H9 (cell line): ENCODE data around the gene SYT11. TPM values are rescaled to one million over a fixed set of nuclear protein-coding genes. Genes with fewer than 3 reads are reported as not detected.

ENCODE experiments used
- DNase-seq: peaks from one replicate; pipeline ENCODE4 v3.0.0-alpha.2; 2017
- H2AFZ ChIP-seq: one replicate; pipeline ENCODE4 v1.6.1; 2013; ENCODE audit warnings: mild to moderate bottlenecking, low read length, control low read depth, moderate library complexity
- H2AK5ac ChIP-seq: 2 replicates; pipeline ENCODE4 v1.6.1; 2013; ENCODE audit warnings: low read length, control low read depth, mixed read lengths; ENCODE audit not compliant: insufficient read length
- H2BK120ac ChIP-seq: one replicate; pipeline ENCODE4 v1.6.1; 2013; ENCODE audit warnings: low read depth, mild to moderate bottlenecking, low read length, control low read depth, inconsistent platforms; ENCODE audit not compliant: poor library complexity, severe bottlenecking
- H2BK12ac ChIP-seq: 2 replicates; pipeline ENCODE4 v1.6.1; 2013; ENCODE audit warnings: low read length, control low read depth, mixed read lengths, low read depth; ENCODE audit not compliant: insufficient read length
- H2BK15ac ChIP-seq: 2 replicates; pipeline ENCODE4 v1.6.1; 2013; ENCODE audit warnings: low read depth, low read length, control low read depth
- H2BK20ac ChIP-seq: one replicate; pipeline ENCODE4 v1.6.1; 2013; ENCODE audit warnings: low read depth, mild to moderate bottlenecking, low read length, control low read depth, inconsistent platforms; ENCODE audit not compliant: poor library complexity, severe bottlenecking
- H2BK5ac ChIP-seq: 2 replicates; pipeline ENCODE4 v1.6.1; 2013; ENCODE audit warnings: low read length, control low read depth, mixed read lengths; ENCODE audit not compliant: insufficient read length
- H3K14ac ChIP-seq: 2 replicates; pipeline ENCODE4 v1.6.1; 2013; ENCODE audit warnings: low read length, control low read depth; ENCODE audit not compliant: insufficient read depth
- H3K18ac ChIP-seq: 2 replicates; pipeline ENCODE4 v1.6.1; 2013; ENCODE audit warnings: low read depth, mild to moderate bottlenecking, mixed read lengths, low read length, control low read depth; ENCODE audit not compliant: insufficient read length
- H3K23ac ChIP-seq: 2 replicates; pipeline ENCODE4 v1.6.1; 2013; ENCODE audit warnings: low read length, control low read depth, mixed read lengths, low read depth; ENCODE audit not compliant: insufficient read length
- H3K23me2 ChIP-seq: 2 replicates; pipeline ENCODE4 v1.6.1; 2013; ENCODE audit warnings: low read depth, mild to moderate bottlenecking, mixed read lengths, low read length, control low read depth; ENCODE audit not compliant: insufficient read length, poor library complexity, severe bottlenecking
- H3K27ac ChIP-seq: 2 replicates; pipeline ENCODE4 v1.5.1; 2013; ENCODE audit warnings: low read length, control low read depth, mixed read lengths, low read depth; ENCODE audit not compliant: insufficient read length
- H3K27me3 ChIP-seq: 2 replicates; pipeline ENCODE4 v1.6.1; 2013; ENCODE audit warnings: low read length, control low read depth, inconsistent platforms; ENCODE audit not compliant: insufficient read depth
- H3K4ac ChIP-seq: 2 replicates; pipeline ENCODE4 v1.6.1; 2013; ENCODE audit warnings: low read depth, mild to moderate bottlenecking, control low read depth, inconsistent platforms, low read length, moderate library complexity
- H3K4me1 ChIP-seq: 2 replicates; pipeline ENCODE4 v1.6.1; 2013; ENCODE audit warnings: low read length, control low read depth, inconsistent platforms; ENCODE audit not compliant: insufficient read depth
- H3K4me2 ChIP-seq: 2 replicates; pipeline ENCODE4 v1.6.1; 2013; ENCODE audit warnings: low read length, control low read depth, mixed read lengths; ENCODE audit not compliant: insufficient read length, insufficient read depth
- H3K56ac ChIP-seq: 2 replicates; pipeline ENCODE4 v1.6.1; 2013; ENCODE audit warnings: low read depth, mild to moderate bottlenecking, mixed read lengths, low read length, control low read depth; ENCODE audit not compliant: insufficient read length
- H3K79me1 ChIP-seq: 2 replicates; pipeline ENCODE4 v1.6.1; 2013; ENCODE audit warnings: low read depth, mild to moderate bottlenecking, moderate library complexity, low read length, control low read depth, inconsistent platforms; ENCODE audit not compliant: insufficient read depth, poor library complexity, severe bottlenecking
- H3K79me2 ChIP-seq: 2 replicates; pipeline ENCODE4 v1.6.1; 2013; ENCODE audit warnings: low read length, control low read depth, inconsistent platforms; ENCODE audit not compliant: insufficient read depth
- H3K9ac ChIP-seq: 2 replicates; pipeline ENCODE4 v1.6.1; 2013; ENCODE audit warnings: low read length, control low read depth, mixed read lengths; ENCODE audit not compliant: insufficient read length; ENCODE audit errors: extremely low read depth
- H3K9me3 ChIP-seq: one replicate; pipeline ENCODE4 v1.6.1; 2013; ENCODE audit warnings: low read depth, low read length, inconsistent platforms; ENCODE audit not compliant: control insufficient read depth
- H3T11ph ChIP-seq: one replicate; pipeline ENCODE4 v1.6.1; 2013; ENCODE audit warnings: mild to moderate bottlenecking, low read length, control low read depth, inconsistent platforms
- H4K20me1 ChIP-seq: one replicate; pipeline ENCODE4 v1.6.1; 2013; ENCODE audit not compliant: control insufficient read depth, insufficient read length, insufficient read depth
- H4K5ac ChIP-seq: 2 replicates; pipeline ENCODE4 v1.6.1; 2013; ENCODE audit warnings: low read depth, mild to moderate bottlenecking, mixed read lengths, low read length, control low read depth; ENCODE audit not compliant: insufficient read length
- H4K8ac ChIP-seq: replicated peaks from 2 replicates; pipeline ENCODE4 v1.6.1; 2013; ENCODE audit warnings: low read length, control low read depth, mixed read lengths, low read depth; ENCODE audit not compliant: insufficient read length
- H4K91ac ChIP-seq: 2 replicates; pipeline ENCODE4 v1.6.1; 2013; ENCODE audit warnings: low read depth, mild to moderate bottlenecking, moderate library complexity, mixed read lengths, low read length, control low read depth; ENCODE audit not compliant: insufficient read length
- H3K27ac Mint-ChIP-seq, 3 experiments: 2 replicates in 2 of 3; 3 replicates in 1 of 3; pipeline ENCODE4 v1.8.0; 2020 to 2021; ENCODE audit warnings: mixed read lengths in 3 of 3, mild to moderate bottlenecking in 1 of 3, moderate library complexity in 1 of 3
- H3K27me3 Mint-ChIP-seq: 2 replicates; pipeline ENCODE4 v1.8.0; 2021; ENCODE audit warnings: low read depth, mild to moderate bottlenecking, moderate library complexity, mixed read lengths
- H3K36me3 Mint-ChIP-seq, 3 experiments: 2 replicates in 2 of 3; 3 replicates in 1 of 3; pipeline ENCODE4 v1.8.0; 2020 to 2021; ENCODE audit warnings: low read depth in 3 of 3, mixed read lengths in 3 of 3; ENCODE audit not compliant: insufficient read depth in 1 of 3
- H3K4me1 Mint-ChIP-seq, 2 experiments: 2 replicates each; pipeline ENCODE4 v1.8.0; 2020; ENCODE audit warnings: mixed read lengths in 2 of 2
- H3K4me3 Mint-ChIP-seq, 2 experiments: 2 replicates in 1 of 2; 3 replicates in 1 of 2; pipeline ENCODE4 v1.8.0; 2020 to 2021; ENCODE audit warnings: mild to moderate bottlenecking in 2 of 2, mixed read lengths in 2 of 2, moderate library complexity in 1 of 2
- H3K9me3 Mint-ChIP-seq, 2 experiments: 2 replicates in 1 of 2; 3 replicates in 1 of 2; pipeline ENCODE4 v1.8.0; 2020; ENCODE audit warnings: mild to moderate bottlenecking in 2 of 2, mixed read lengths in 2 of 2, moderate library complexity in 1 of 2
- WGBS: extraction: QIAGEN DNeasy Blood & Tissue Kit; methylation state at CpG from one replicate; pipeline ENCODE4 v1.1.7; 2013; ENCODE audit warnings: missing lambda C conversion rate, low lambda C conversion rate, mixed read lengths; ENCODE audit not compliant: insufficient read length; ENCODE audit errors: extremely low coverage; 5-methylcytosine and 5-hydroxymethylcytosine counted together
- total RNA-seq: library from RNA; stranded (reverse); gene quantifications from 2 replicates; pipeline ENCODE4 v1.2.1, GENCODE V29; 2021
- TF ChIP-seq, protein P1 (sequence below): fragments of 200-600 bp; sonication (generic); conservative IDR thresholded peaks from 3 replicates; pipeline ENCODE4 v1.8.0; 2021; ENCODE audit warnings: antibody characterized with exemption, mild to moderate bottlenecking

SYT11 gene
- total RNA-seq, 1 experiment from 2014 or later, result 0.28 TPM

DNA sequence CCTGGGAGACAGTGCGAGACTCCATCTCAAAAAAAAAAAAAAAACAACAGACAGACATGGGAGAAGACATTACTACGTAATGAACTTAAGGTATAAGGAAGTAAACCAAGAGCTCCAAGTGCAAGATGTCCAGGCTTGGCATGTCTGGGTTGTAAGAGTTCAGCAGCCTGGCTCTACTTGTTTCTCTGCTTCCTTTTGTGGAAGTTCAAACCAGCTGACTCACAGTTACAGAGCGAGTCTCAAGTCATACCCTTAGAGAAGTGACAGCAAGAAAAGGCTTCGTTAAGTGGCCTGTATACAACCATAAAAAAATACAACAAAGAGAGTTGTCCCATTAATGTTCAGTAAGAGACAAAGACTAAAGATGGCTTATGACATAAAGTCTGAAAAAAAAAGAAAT, 50.5 kb downstream of the SYT11 start:
- no peaks in the 10 kb centered on the region for H3K79me1 ChIP-seq
- H3K27me3 ChIP-seq, result no peaks in the 10 kb centered on the region; the same call in 1 of the 2 replicates
- no peak overlapping the region for H4K91ac ChIP-seq
- H3K79me2 ChIP-seq, result no peaks in the 10 kb centered on the region
- no peak overlapping the region for H3K4ac ChIP-seq
- no peaks in the 10 kb centered on the region for H3K9me3 ChIP-seq
- Mint-ChIP-seq H3K27ac (no peak overlapping the region; a peak in 1 of 7 replicates), H3K4me3 (peak overlapping the region; percentile 53 to 96; a peak in 3 of 5 replicates), H3K36me3 (peaks cover 16 to 71% (median 60%) of the 10 kb centered on the region in 3 experiments; a peak in 6 of 7 replicates), H3K9me3 (no peaks in the 10 kb centered on the region), H3K27me3 (no peaks in the 10 kb centered on the region), H3K4me1 (peaks cover 17% of the 10 kb centered on the region in 2 experiments)
- H3K23me2 ChIP-seq, result peaks cover 6% of the 10 kb centered on the region
- no peak overlapping the region for H2BK12ac ChIP-seq
- no peak overlapping the region for H2BK5ac ChIP-seq
- H4K5ac ChIP-seq, result no peak overlapping the region
- no peak for DNase-seq
- H3K4me1 ChIP-seq, result no peaks in the 10 kb centered on the region
- no peak overlapping the region for H2AK5ac ChIP-seq
- H2BK15ac ChIP-seq, result no peak overlapping the region
- H2AFZ ChIP-seq, result no peak overlapping the region
- TF ChIP-seq, protein P1, sequence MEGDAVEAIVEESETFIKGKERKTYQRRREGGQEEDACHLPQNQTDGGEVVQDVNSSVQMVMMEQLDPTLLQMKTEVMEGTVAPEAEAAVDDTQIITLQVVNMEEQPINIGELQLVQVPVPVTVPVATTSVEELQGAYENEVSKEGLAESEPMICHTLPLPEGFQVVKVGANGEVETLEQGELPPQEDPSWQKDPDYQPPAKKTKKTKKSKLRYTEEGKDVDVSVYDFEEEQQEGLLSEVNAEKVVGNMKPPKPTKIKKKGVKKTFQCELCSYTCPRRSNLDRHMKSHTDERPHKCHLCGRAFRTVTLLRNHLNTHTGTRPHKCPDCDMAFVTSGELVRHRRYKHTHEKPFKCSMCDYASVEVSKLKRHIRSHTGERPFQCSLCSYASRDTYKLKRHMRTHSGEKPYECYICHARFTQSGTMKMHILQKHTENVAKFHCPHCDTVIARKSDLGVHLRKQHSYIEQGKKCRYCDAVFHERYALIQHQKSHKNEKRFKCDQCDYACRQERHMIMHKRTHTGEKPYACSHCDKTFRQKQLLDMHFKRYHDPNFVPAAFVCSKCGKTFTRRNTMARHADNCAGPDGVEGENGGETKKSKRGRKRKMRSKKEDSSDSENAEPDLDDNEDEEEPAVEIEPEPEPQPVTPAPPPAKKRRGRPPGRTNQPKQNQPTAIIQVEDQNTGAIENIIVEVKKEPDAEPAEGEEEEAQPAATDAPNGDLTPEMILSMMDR, result no peak
- H2BK20ac ChIP-seq, result no peak overlapping the region
- no peak overlapping the region for H3K56ac ChIP-seq
- no peak overlapping the region for H3K27ac ChIP-seq
- H4K8ac ChIP-seq, result no peak overlapping the region
- H3K9ac ChIP-seq, result no peak overlapping the region
- H3K18ac ChIP-seq, result no peak overlapping the region
- no peak overlapping the region for H3K23ac ChIP-seq
- no peaks in the 10 kb centered on the region for H4K20me1 ChIP-seq
- H3K14ac ChIP-seq, result no peak overlapping the region
- peak overlapping the region; percentile 56 for H3K4me2 ChIP-seq
- WGBS, result no CpG with 5 or more reads among the region's 4 CpGs
- no peak overlapping the region for H2BK120ac ChIP-seq
- H3T11ph ChIP-seq, result no peak overlapping the region
